ENCODE data around the gene FLNA.

DNA sequence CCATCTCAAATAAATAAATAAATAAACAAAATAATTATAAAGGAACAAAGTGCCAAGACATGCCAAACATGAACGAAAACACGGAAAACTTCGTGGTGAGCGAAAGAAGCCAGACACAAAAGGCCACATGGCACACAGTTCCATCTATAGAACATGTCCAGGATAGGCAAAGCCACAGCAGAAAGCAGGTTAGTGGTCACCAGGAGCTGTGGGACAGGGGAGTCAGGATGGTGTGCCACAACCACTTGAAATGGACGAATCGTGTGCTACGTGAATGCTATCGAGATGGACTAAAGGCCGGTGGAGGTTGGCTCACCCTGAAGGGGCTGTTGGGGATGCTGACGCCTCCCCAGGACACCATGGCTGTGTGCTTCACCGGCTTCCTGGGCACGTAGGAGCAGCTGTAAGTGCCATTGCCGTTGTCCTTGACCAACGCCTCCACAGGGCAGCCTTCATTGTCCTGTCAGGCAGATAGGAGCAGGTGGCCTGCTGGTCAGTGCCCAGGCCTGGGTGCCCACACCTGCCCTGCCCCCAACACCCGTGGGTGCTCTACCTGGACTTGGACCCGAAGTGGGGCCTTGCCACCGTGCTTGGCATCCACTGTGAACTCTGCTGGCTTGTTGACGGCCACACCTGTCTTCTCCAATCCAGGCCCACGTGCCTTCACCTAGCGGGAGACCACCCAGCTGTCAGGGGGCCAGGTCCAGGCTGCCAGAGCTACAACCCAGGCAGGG, 10.6 kb downstream of the FLNA start:
- TF ChIP-seq, protein P1, sequence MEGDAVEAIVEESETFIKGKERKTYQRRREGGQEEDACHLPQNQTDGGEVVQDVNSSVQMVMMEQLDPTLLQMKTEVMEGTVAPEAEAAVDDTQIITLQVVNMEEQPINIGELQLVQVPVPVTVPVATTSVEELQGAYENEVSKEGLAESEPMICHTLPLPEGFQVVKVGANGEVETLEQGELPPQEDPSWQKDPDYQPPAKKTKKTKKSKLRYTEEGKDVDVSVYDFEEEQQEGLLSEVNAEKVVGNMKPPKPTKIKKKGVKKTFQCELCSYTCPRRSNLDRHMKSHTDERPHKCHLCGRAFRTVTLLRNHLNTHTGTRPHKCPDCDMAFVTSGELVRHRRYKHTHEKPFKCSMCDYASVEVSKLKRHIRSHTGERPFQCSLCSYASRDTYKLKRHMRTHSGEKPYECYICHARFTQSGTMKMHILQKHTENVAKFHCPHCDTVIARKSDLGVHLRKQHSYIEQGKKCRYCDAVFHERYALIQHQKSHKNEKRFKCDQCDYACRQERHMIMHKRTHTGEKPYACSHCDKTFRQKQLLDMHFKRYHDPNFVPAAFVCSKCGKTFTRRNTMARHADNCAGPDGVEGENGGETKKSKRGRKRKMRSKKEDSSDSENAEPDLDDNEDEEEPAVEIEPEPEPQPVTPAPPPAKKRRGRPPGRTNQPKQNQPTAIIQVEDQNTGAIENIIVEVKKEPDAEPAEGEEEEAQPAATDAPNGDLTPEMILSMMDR (conservative IDR thresholded peaks at IDR 0.05) = no peak
- no peak for TF ChIP-seq EZH2 (IDR thresholded peaks at IDR 0.05; ENCODE audit: low read depth)

Data from PC-9 (cell line).